HepG2 (cell line): Measurements from ENCODE around the gene TNFAIP3. TPM values are rescaled to one million over a fixed set of nuclear protein-coding genes. Genes with fewer than 3 reads are reported as not detected.

Experiments
- ATAC-seq: fragments of 200-7000 bp; cut with Tn5 transposase; 3 replicates; pipeline ENCODE4 v1.9.1; 2020; ENCODE audit warnings: mild to moderate bottlenecking, moderate library complexity
- BruUV-seq: library from RNA; stranded (reverse); fragments of 400-500 nt; replicated peaks from 2 replicates; lab custom pipeline; 2021; lab: Mats Ljungman, UMichigan
- CTCF ChIA-PET: fragments of 300-600 bp; formaldehyde crosslinking; extraction: SDS; loops from one replicate; lab custom pipeline; 2021; ENCODE audit warnings: low total read pairs, inconsistent platforms, low intra/inter-chr PET ratio; lab: Yijun Ruan, JAX
- POLR2A ChIA-PET: fragments of 350-600 bp; sonication (Branson Sonifier 250); formaldehyde crosslinking; loops from one replicate; lab custom pipeline; 2020; ENCODE audit warnings: antibody characterized with exemption, inconsistent platforms; lab: Yijun Ruan, JAX
- DNase-seq: peaks from one replicate; pipeline ENCODE4 v3.0.0-alpha.2; 2015; ENCODE audit warnings: low spot score
- FAIRE-seq: peaks from 3 replicates; lab custom pipeline; 2011; peaks lifted over from hg19 to GRCh38; lab: Jason Lieb, UNC
- H2AFZ ChIP-seq: one replicate; pipeline ENCODE4 v1.6.1; 2011; ENCODE audit warnings: low read length, inconsistent platforms
- H3K27ac ChIP-seq: fragments of 300-600 bp; 3 replicates; pipeline ENCODE4 v1.8.0; 2011; ENCODE audit warnings: mixed run types, mild to moderate bottlenecking, mixed read lengths, low read length, inconsistent platforms; ENCODE audit not compliant: insufficient read depth; ENCODE audit errors: extremely low read length
- H3K27me3 ChIP-seq, 2 experiments: fragments of 200-600 bp in 1 of 2; 2 replicates in 1 of 2; 3 replicates in 1 of 2; pipeline versions ENCODE4 v1.6.0 to v1.8.0; 2011; ENCODE audit warnings: low read length in 2 of 2, mild to moderate bottlenecking in 2 of 2, moderate library complexity in 2 of 2, inconsistent platforms in 1 of 2; ENCODE audit not compliant: insufficient read depth in 2 of 2, control insufficient read depth in 1 of 2
- H3K36me3 ChIP-seq, 2 experiments: fragments of 200-600 bp in 1 of 2; replicated peaks in 1 of 2; 2 replicates in 1 of 2; 3 replicates in 1 of 2; pipeline versions ENCODE4 v1.5.1 to v1.8.0; 2011; ENCODE audit warnings: low read length in 2 of 2, inconsistent platforms in 1 of 2; ENCODE audit not compliant: insufficient read depth in 2 of 2, control insufficient read depth in 1 of 2
- H3K4me1 ChIP-seq: 2 replicates; pipeline ENCODE4 v1.5.1; 2012; ENCODE audit warnings: low read length, inconsistent platforms; ENCODE audit not compliant: insufficient read depth
- H3K4me2 ChIP-seq: 2 replicates; pipeline ENCODE4 v1.6.0; 2011; ENCODE audit warnings: low read depth, low read length, inconsistent platforms
- H3K4me3 ChIP-seq, 3 experiments: fragments of 200-600 bp in 1 of 3; sonication (generic), shearing (Covaris generic) in 1 of 3; replicated peaks in 1 of 3; 2 replicates each; pipeline ENCODE4 v1.5.1; 2011 to 2016; ENCODE audit warnings: low read length in 3 of 3, inconsistent platforms in 2 of 3, low read depth in 2 of 3, mild to moderate bottlenecking in 2 of 3, control low read depth in 1 of 3, mixed read lengths in 1 of 3; ENCODE audit not compliant: insufficient read depth in 1 of 3
- H3K79me2 ChIP-seq: one replicate; pipeline ENCODE4 v1.6.1; 2011; ENCODE audit warnings: low read length, inconsistent platforms; ENCODE audit not compliant: insufficient read depth
- H3K9ac ChIP-seq: 2 replicates; pipeline ENCODE4 v1.6.0; 2011; ENCODE audit warnings: mild to moderate bottlenecking, low read depth, low read length, inconsistent platforms; ENCODE audit not compliant: insufficient read depth
- H3K9me3 ChIP-seq: 2 replicates; pipeline ENCODE4 v1.5.1; 2012; ENCODE audit warnings: mild to moderate bottlenecking, low read length
- H4K20me1 ChIP-seq: 2 replicates; pipeline ENCODE4 v1.6.0; 2011; ENCODE audit warnings: inconsistent platforms, mild to moderate bottlenecking, low read length, moderate library complexity; ENCODE audit not compliant: insufficient read depth
- CEBPG ChIP-seq: IDR thresholded peaks from 2 replicates; pipeline ENCODE4 v1.6.1; 2016
- HHEX ChIP-seq: IDR thresholded peaks from 2 replicates; pipeline ENCODE4 v1.6.1; 2016; ENCODE audit warnings: control low read depth
- HNRNPK ChIP-seq: fragments of 200-400 bp; formaldehyde crosslinking; IDR thresholded peaks from 2 replicates; pipeline ENCODE4 v1.6.1; 2018; ENCODE audit warnings: low read length, low read depth, moderate library complexity, mild to moderate bottlenecking; ENCODE audit not compliant: poor library complexity, severe bottlenecking
- KDM6A ChIP-seq: IDR thresholded peaks from 2 replicates; pipeline ENCODE4 v1.6.1; 2016; ENCODE audit warnings: low read depth
- MEF2D ChIP-seq: sonication (generic); formaldehyde crosslinking; IDR thresholded peaks from 2 replicates; pipeline ENCODE4 v1.5.1; 2020; ENCODE audit warnings: mild to moderate bottlenecking, missing genetic modification reagents
- MTA1 ChIP-seq: sonication (generic); formaldehyde crosslinking; IDR thresholded peaks from 2 replicates; pipeline ENCODE4 v1.4.0; 2020; ENCODE audit warnings: missing genetic modification reagents, mild to moderate bottlenecking, borderline replicate concordance
- POLR2A ChIP-seq, 2 experiments: IDR thresholded peaks; 2 replicates each; pipeline ENCODE4 v1.6.1; 2011; ENCODE audit warnings: low read depth in 2 of 2, low read length in 2 of 2, mild to moderate bottlenecking in 1 of 2, moderate library complexity in 1 of 2; ENCODE audit not compliant: insufficient read depth in 1 of 2
- RARG ChIP-seq: sonication (generic); formaldehyde crosslinking; IDR thresholded peaks from 2 replicates; pipeline ENCODE4 v1.4.0; 2020; ENCODE audit warnings: low read depth, mild to moderate bottlenecking, missing genetic modification reagents
- RBFOX2 ChIP-seq: fragments of 200-400 bp; formaldehyde crosslinking; IDR thresholded peaks from 2 replicates; pipeline ENCODE4 v1.6.1; 2017; ENCODE audit warnings: low read depth, mild to moderate bottlenecking, low read length
- SIN3B ChIP-seq: fragments of 150-350 bp; IDR thresholded peaks from 2 replicates; pipeline ENCODE4 v1.6.1; 2014; ENCODE audit warnings: low read length
- SP1 ChIP-seq, 2 experiments: fragments of 450-650 bp in 1 of 2; sonication (generic) in 1 of 2; formaldehyde crosslinking in 1 of 2; IDR thresholded peaks; 2 replicates each; pipeline versions ENCODE4 v1.4.0 to v1.6.1; 2016 to 2020; ENCODE audit warnings: missing genetic modification reagents in 1 of 2
- STAT5B ChIP-seq: sonication (generic); formaldehyde crosslinking; IDR thresholded peaks from 2 replicates; pipeline ENCODE4 v1.4.0; 2020; ENCODE audit warnings: missing genetic modification reagents
- ZIK1 ChIP-seq: sonication (generic); formaldehyde crosslinking; IDR thresholded peaks from 2 replicates; pipeline ENCODE4 v1.5.0; 2020; ENCODE audit warnings: mild to moderate bottlenecking, low read depth, missing genetic modification reagents, borderline replicate concordance
- ZNF143 ChIP-seq: sonication (generic); formaldehyde crosslinking; IDR thresholded peaks from 2 replicates; pipeline ENCODE4 v1.4.0; 2020; ENCODE audit warnings: missing genetic modification reagents
- ZNF230 ChIP-seq: sonication (generic); formaldehyde crosslinking; IDR thresholded peaks from 2 replicates; pipeline ENCODE4 v1.4.0; 2020; ENCODE audit warnings: mild to moderate bottlenecking, missing genetic modification reagents
- ZNF343 ChIP-seq: sonication (generic); formaldehyde crosslinking; IDR thresholded peaks from 2 replicates; pipeline ENCODE4 v1.4.0; 2020; ENCODE audit warnings: mild to moderate bottlenecking, missing genetic modification reagents
- WGBS: methylation state at CpG from one replicate; pipeline ENCODE4 v1.1.6; 2017; ENCODE audit warnings: low lambda C conversion rate; 5-methylcytosine and 5-hydroxymethylcytosine counted together
- in situ Hi-C: cut with HindIII; loops from 2 replicates; pipeline ENCODE4 v1.10.0; 2017; ENCODE audit warnings: low pct_unique_long_range_greater_than_20kb; ENCODE audit not compliant: extremely low pct_ligation_motif_present
- intact Hi-C: fragments of 100-400 bp; cut with micrococcal nuclease; formaldehyde crosslinking; loops from one replicate; pipeline ENCODE4 v1.10.0; 2022; ENCODE audit not compliant: unreplicated experiment
- polyA plus RNA-seq, 8 experiments: library from polyadenylated mRNA; depleted of rRNA in 3 of 8; stranded (reverse) in 7 of 8; unstranded in 1 of 8; fragments of >200 nt; fragmentation: Illumina TruSeq in 4 of 8; extraction: Trizol in 4 of 8; gene quantifications; 2 replicates each; pipeline versions ENCODE4 v1.2.1 to v1.2.3, GENCODE V29; 2011 to 2016; ENCODE audit warnings: low read depth in 4 of 8, missing spikeins in 1 of 8, mixed read lengths in 1 of 8; ENCODE audit not compliant: insufficient read depth in 1 of 8
- total RNA-seq, 5 experiments: library from RNA; depleted of rRNA; stranded (reverse); fragments of >200 nt; fragmentation: Illumina TruSeq; extraction: Trizol; gene quantifications; 2 replicates each; pipeline ENCODE4 v1.2.3, GENCODE V29; 2016; ENCODE audit warnings: low read depth in 1 of 5
- TF ChIP-seq, protein P1 (sequence below): sonication (generic); formaldehyde crosslinking; IDR thresholded peaks from 2 replicates; pipeline ENCODE4 v1.5.0; 2020; ENCODE audit warnings: missing genetic modification reagents
- TF ChIP-seq, protein P2 (sequence below): sonication (generic); formaldehyde crosslinking; IDR thresholded peaks from 2 replicates; pipeline ENCODE4 v1.5.0; 2020; ENCODE audit warnings: mild to moderate bottlenecking, missing genetic modification reagents, borderline replicate concordance
- TF ChIP-seq, protein P3 (sequence below): fragments of 450-650 bp; IDR thresholded peaks from 2 replicates; pipeline ENCODE4 v1.6.1; 2016

Gene TNFAIP3
- total and polyA plus RNA-seq, 2 of the 13 experiments (the other 11 are each of a cell fraction or from before 2014, with no cell fraction given): 28.2 to 47.1 TPM

GRCh38 chr6:137870744-137871247 is 3.7 kb downstream of the TNFAIP3 start:
- FAIRE-seq (no peak), ATAC-seq (peak; percentile 4), DNase-seq (peak; percentile 52)
- Histone ChIP-seq H3K79me2 (peaks cover 87% of the 10 kb centered on the region), H3K27me3 (no peaks in the 10 kb centered on the region; a peak in 1 of 5 replicates), H3K27ac (peak overlapping the region; percentile 43), H2AFZ (no peak overlapping the region), H3K9me3 (no peaks in the 10 kb centered on the region), H3K4me3 (peak overlapping the region; percentile 75 to 100 (median 92)), H3K4me2 (peak overlapping the region; percentile 96), H3K36me3 (peaks cover 18 to 45% of the 10 kb centered on the region in 2 experiments), H3K9ac (peak overlapping the region; percentile 97), H3K4me1 (peaks cover 77% of the 10 kb centered on the region), H4K20me1 (peaks cover 51% of the 10 kb centered on the region)
- in situ Hi-C loops (no loop called here), intact Hi-C loops (loop anchor here (5.0 kb wide), 1 partner anchor 237 kb away; the partner anchor contains the start of gene PERP)
- no TSS peak for BruUV-seq
- POLR2A ChIA-PET: interaction anchor here (0.8 to 3.3 kb wide), 9 partner anchors 11 to 173 kb away, joined by 3 to 15 read pairs (median 4); no protein-coding TSS in a partner anchor
- WGBS: 9% methylated on average over 4 of the region's 4 CpGs
- CTCF ChIA-PET: interaction anchor here (8.6 kb wide), 1 partner anchor 164 kb away, joined by 102 read pairs; no protein-coding TSS in a partner anchor
- TF ChIP-seq, protein P1, sequence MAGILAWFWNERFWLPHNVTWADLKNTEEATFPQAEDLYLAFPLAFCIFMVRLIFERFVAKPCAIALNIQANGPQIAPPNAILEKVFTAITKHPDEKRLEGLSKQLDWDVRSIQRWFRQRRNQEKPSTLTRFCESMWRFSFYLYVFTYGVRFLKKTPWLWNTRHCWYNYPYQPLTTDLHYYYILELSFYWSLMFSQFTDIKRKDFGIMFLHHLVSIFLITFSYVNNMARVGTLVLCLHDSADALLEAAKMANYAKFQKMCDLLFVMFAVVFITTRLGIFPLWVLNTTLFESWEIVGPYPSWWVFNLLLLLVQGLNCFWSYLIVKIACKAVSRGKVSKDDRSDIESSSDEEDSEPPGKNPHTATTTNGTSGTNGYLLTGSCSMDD (CRISPR knock-in tag): no peak
- TF ChIP-seq KDM6A (CRISPR knock-in tag) (no peak), ZIK1 (CRISPR knock-in tag) (no peak), MEF2D (CRISPR knock-in tag) (no peak; the same call in 1 of the 2 replicates), CEBPG (no peak), HNRNPK (no peak), ZNF343 (0 out of 2 replicates have a peak, but pooled peaks have one; percentile 38), HHEX (CRISPR knock-in tag) (no peak), SIN3B (no peak), ZNF143 (no peak), SP1 (IDR thresholded peaks at IDR 0.05) (no peak), SP1 (CRISPR knock-in tag; IDR thresholded peaks at IDR 0.05) (no peak), ZNF230 (CRISPR knock-in tag) (peak; percentile 50; the same call in 1 of the 2 replicates), STAT5B (CRISPR knock-in tag) (no peak), RARG (CRISPR knock-in tag) (no peak), RBFOX2 (peak; percentile 65), MTA1 (CRISPR knock-in tag) (no peak), POLR2A (IDR thresholded peaks at IDR 0.05; ENCODE audit: insufficient read depth in 1 of 2, low read depth in 2 of 2, low read length in 2 of 2) (peak in 1 of 2 experiments; percentile 40; a peak in 1 of 4 replicates)
- TF ChIP-seq, protein P2, sequence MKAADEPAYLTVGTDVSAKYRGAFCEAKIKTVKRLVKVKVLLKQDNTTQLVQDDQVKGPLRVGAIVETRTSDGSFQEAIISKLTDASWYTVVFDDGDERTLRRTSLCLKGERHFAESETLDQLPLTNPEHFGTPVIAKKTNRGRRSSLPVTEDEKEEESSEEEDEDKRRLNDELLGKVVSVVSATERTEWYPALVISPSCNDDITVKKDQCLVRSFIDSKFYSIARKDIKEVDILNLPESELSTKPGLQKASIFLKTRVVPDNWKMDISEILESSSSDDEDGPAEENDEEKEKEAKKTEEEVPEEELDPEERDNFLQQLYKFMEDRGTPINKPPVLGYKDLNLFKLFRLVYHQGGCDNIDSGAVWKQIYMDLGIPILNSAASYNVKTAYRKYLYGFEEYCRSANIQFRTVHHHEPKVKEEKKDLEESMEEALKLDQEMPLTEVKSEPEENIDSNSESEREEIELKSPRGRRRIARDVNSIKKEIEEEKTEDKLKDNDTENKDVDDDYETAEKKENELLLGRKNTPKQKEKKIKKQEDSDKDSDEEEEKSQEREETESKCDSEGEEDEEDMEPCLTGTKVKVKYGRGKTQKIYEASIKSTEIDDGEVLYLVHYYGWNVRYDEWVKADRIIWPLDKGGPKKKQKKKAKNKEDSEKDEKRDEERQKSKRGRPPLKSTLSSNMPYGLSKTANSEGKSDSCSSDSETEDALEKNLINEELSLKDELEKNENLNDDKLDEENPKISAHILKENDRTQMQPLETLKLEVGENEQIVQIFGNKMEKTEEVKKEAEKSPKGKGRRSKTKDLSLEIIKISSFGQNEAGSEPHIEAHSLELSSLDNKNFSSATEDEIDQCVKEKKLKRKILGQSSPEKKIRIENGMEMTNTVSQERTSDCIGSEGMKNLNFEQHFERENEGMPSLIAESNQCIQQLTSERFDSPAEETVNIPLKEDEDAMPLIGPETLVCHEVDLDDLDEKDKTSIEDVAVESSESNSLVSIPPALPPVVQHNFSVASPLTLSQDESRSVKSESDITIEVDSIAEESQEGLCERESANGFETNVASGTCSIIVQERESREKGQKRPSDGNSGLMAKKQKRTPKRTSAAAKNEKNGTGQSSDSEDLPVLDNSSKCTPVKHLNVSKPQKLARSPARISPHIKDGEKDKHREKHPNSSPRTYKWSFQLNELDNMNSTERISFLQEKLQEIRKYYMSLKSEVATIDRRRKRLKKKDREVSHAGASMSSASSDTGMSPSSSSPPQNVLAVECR: 0 out of 2 replicates have a peak, but pooled peaks have one; percentile 24
- TF ChIP-seq, protein P3, sequence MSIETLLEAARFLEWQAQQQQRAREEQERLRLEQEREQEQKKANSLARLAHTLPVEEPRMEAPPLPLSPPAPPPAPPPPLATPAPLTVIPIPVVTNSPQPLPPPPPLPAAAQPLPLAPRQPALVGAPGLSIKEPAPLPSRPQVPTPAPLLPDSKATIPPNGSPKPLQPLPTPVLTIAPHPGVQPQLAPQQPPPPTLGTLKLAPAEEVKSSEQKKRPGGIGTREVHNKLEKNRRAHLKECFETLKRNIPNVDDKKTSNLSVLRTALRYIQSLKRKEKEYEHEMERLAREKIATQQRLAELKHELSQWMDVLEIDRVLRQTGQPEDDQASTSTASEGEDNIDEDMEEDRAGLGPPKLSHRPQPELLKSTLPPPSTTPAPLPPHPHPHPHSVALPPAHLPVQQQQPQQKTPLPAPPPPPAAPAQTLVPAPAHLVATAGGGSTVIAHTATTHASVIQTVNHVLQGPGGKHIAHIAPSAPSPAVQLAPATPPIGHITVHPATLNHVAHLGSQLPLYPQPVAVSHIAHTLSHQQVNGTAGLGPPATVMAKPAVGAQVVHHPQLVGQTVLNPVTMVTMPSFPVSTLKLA: no peak
